Measurements from ENCODE around the gene EMID1.

EMID1 gene

GRCh38 chr22:29251981-29252911 is 46.5 kb downstream of the EMID1 start:
- TF ChIP-seq EGR1 (IDR thresholded peaks at IDR 0.05) (no peak), RAD21 (IDR thresholded peaks at IDR 0.05; ENCODE audit: low read depth) (no peak), YY1 (IDR thresholded peaks at IDR 0.05; ENCODE audit: low read depth) (no peak), CREB1 (IDR thresholded peaks at IDR 0.05; ENCODE audit: low read depth) (no peak), TCF12 (IDR thresholded peaks at IDR 0.05; ENCODE audit: low read depth) (no peak), TEAD4 (IDR thresholded peaks at IDR 0.05) (no peak), TAF1 (IDR thresholded peaks at IDR 0.05; ENCODE audit: low read depth) (no peak), FOXM1 (IDR thresholded peaks at IDR 0.05; ENCODE audit: borderline replicate concordance, low read depth) (no peak)

GRCh38 chr22:29253561-29254285 is 48.0 kb downstream of the EMID1 start:
- TF ChIP-seq CEBPB (IDR thresholded peaks at IDR 0.05) (no peak), USF1 (IDR thresholded peaks at IDR 0.05) (no peak), RAD21 (IDR thresholded peaks at IDR 0.05; ENCODE audit: low read depth) (no peak), MAX (IDR thresholded peaks at IDR 0.05) (no peak), CREB1 (IDR thresholded peaks at IDR 0.05; ENCODE audit: low read depth) (no peak)

GRCh38 chr22:29254286-29254660 is 48.6 kb downstream of the EMID1 start:
- TF ChIP-seq REST (IDR thresholded peaks at IDR 0.05; ENCODE audit: low read depth) = no peak
- TF ChIP-seq TEAD4 (IDR thresholded peaks at IDR 0.05) = no peak
- TF ChIP-seq EP300 (IDR thresholded peaks at IDR 0.05; ENCODE audit: borderline replicate concordance) = no peak
- TF ChIP-seq ZBTB7A (IDR thresholded peaks at IDR 0.05; ENCODE audit: low read depth) = no peak
- TF ChIP-seq YY1 (IDR thresholded peaks at IDR 0.05; ENCODE audit: low read depth) = no peak
- no peak for TF ChIP-seq NFIC (IDR thresholded peaks at IDR 0.05)
- no peak for TF ChIP-seq CEBPB (IDR thresholded peaks at IDR 0.05)
- no peak for TF ChIP-seq TAF1 (IDR thresholded peaks at IDR 0.05; ENCODE audit: low read depth)
- no peak for TF ChIP-seq FOXM1 (IDR thresholded peaks at IDR 0.05; ENCODE audit: borderline replicate concordance, low read depth)
- TF ChIP-seq RAD21 (IDR thresholded peaks at IDR 0.05; ENCODE audit: low read depth) = no peak
- no peak for TF ChIP-seq MAX (IDR thresholded peaks at IDR 0.05)
- TF ChIP-seq TCF12 (IDR thresholded peaks at IDR 0.05; ENCODE audit: low read depth) = no peak
- no peak for TF ChIP-seq EGR1 (IDR thresholded peaks at IDR 0.05)
- TF ChIP-seq USF1 (IDR thresholded peaks at IDR 0.05) = no peak
- TF ChIP-seq CREB1 (IDR thresholded peaks at IDR 0.05; ENCODE audit: low read depth) = no peak

GRCh38 chr22:29255064-29255621 is 49.4 kb downstream of the EMID1 start:
- no peak for TF ChIP-seq TEAD4 (IDR thresholded peaks at IDR 0.05)

- TF ChIP-seq MAX (IDR thresholded peaks at IDR 0.05) = no peak
- TF ChIP-seq TCF12 (IDR thresholded peaks at IDR 0.05; ENCODE audit: low read depth) = no peak
- no peak for TF ChIP-seq USF1 (IDR thresholded peaks at IDR 0.05)
- TF ChIP-seq REST (IDR thresholded peaks at IDR 0.05; ENCODE audit: low read depth) = no peak
- TF ChIP-seq RAD21 (IDR thresholded peaks at IDR 0.05; ENCODE audit: low read depth) = no peak
- TF ChIP-seq EP300 (IDR thresholded peaks at IDR 0.05; ENCODE audit: borderline replicate concordance) = no peak
- no peak for TF ChIP-seq CEBPB (IDR thresholded peaks at IDR 0.05)
- TF ChIP-seq FOXM1 (IDR thresholded peaks at IDR 0.05; ENCODE audit: borderline replicate concordance, low read depth) = no peak
- TF ChIP-seq YY1 (IDR thresholded peaks at IDR 0.05; ENCODE audit: low read depth) = no peak
- no peak for TF ChIP-seq TEAD4 (IDR thresholded peaks at IDR 0.05)
- TF ChIP-seq NFIC (IDR thresholded peaks at IDR 0.05) = no peak
- no peak for TF ChIP-seq EGR1 (IDR thresholded peaks at IDR 0.05)
- TF ChIP-seq ZBTB7A (IDR thresholded peaks at IDR 0.05; ENCODE audit: low read depth) = no peak
- TF ChIP-seq CREB1 (IDR thresholded peaks at IDR 0.05; ENCODE audit: low read depth) = no peak
- TF ChIP-seq TAF1 (IDR thresholded peaks at IDR 0.05; ENCODE audit: low read depth) = no peak
These were observed 51.1 kb downstream of the EMID1 start for GRCh38 chr22:29256606-29257325.

Measured in Ishikawa (cell line).